Endothelial cell of umbilical vein (primary cell): Measurements from ENCODE around the gene RANBP1.

ENCODE experiments used
- POLR2A ChIP-seq: IDR thresholded peaks from 2 replicates; pipeline ENCODE4 v1.6.1; 2012; ENCODE audit warnings: low read depth, mild to moderate bottlenecking, control low read depth, low read length
- POLR2AphosphoS5 ChIP-seq: IDR thresholded peaks from 2 replicates; pipeline ENCODE4 v1.6.1; 2012; ENCODE audit warnings: low read depth, mild to moderate bottlenecking, control low read depth, low read length, moderate library complexity; ENCODE audit not compliant: insufficient read depth
- TF ChIP-seq, protein P1 (sequence below), 2 donors: IDR thresholded peaks; 1 replicate in 1 of 2; 2 replicates in 1 of 2; pipeline ENCODE4 v1.5.1; 2011; ENCODE audit warnings: low read length in 2 of 2, mild to moderate bottlenecking in 2 of 2, moderate library complexity in 2 of 2, control low read depth in 1 of 2, inconsistent platforms in 1 of 2, low read depth in 1 of 2; ENCODE audit not compliant: insufficient read depth in 1 of 2; ENCODE audit errors: extremely low read depth in 1 of 2

DNA sequence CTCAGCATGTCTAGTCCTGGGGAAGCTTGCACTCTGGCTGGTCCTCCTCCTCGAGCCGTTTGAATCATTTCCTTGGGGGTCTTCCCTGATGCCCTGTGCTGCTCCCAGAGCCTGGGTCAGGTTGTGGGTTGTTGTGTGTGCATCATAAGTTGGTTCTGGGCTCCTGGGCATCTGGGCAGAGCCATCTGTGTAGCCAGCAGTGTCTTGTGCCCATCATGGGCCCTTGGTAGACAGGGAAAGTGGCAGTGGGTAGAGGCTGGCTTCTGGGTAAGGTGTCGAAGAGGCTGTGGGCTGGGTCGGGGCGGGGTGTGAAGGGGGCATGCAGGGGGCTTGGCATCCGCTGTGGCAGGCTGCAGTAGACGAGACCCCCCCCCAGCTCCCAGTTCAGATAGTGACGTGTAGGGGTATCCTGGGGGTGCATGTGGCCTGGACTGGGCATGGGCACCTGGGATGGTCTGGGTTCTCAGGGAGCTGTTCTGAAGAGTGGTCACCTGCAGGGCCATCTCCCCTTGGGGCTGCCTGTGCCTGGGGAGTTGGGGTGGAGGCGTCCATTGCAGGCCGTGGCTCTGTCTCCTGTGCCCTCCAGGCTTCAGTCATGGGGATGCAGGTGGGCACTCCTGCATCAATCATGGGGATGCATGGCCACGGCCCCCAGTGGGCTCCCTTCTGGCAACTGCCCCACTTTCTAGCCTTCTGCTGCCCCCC, 8.3 kb downstream of the RANBP1 start:
- no peak for TF ChIP-seq POLR2AphosphoS5
- TF ChIP-seq, protein P1, sequence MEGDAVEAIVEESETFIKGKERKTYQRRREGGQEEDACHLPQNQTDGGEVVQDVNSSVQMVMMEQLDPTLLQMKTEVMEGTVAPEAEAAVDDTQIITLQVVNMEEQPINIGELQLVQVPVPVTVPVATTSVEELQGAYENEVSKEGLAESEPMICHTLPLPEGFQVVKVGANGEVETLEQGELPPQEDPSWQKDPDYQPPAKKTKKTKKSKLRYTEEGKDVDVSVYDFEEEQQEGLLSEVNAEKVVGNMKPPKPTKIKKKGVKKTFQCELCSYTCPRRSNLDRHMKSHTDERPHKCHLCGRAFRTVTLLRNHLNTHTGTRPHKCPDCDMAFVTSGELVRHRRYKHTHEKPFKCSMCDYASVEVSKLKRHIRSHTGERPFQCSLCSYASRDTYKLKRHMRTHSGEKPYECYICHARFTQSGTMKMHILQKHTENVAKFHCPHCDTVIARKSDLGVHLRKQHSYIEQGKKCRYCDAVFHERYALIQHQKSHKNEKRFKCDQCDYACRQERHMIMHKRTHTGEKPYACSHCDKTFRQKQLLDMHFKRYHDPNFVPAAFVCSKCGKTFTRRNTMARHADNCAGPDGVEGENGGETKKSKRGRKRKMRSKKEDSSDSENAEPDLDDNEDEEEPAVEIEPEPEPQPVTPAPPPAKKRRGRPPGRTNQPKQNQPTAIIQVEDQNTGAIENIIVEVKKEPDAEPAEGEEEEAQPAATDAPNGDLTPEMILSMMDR (IDR thresholded peaks at IDR 0.05; ENCODE audit: extremely low read depth in 1 of 2, insufficient read depth in 1 of 2, low read depth in 1 of 2, low read length in 2 of 2), result no peak
- no peak for TF ChIP-seq POLR2A
